A673 (cell line): ENCODE results near the gene IRX6. TPM values are rescaled to one million over a fixed set of nuclear protein-coding genes. Genes with fewer than 3 reads are reported as not detected.

Experiments used
- BruUV-seq: library from RNA; stranded (reverse); fragments of 400-500 nt; replicated peaks from 2 replicates; lab custom pipeline; 2021; lab: Mats Ljungman, UMichigan
- CTCF ChIA-PET: fragments of 300-600 bp; sonication (Branson Sonifier 250); formaldehyde crosslinking; loops from one replicate; lab custom pipeline; 2022; ENCODE audit warnings: antibody characterized with exemption; lab: Charles Lee
- POLR2A ChIA-PET: fragments of 300-600 bp; sonication (Branson Sonifier 250); formaldehyde crosslinking; loops from one replicate; lab custom pipeline; 2022; ENCODE audit warnings: antibody characterized with exemption; ENCODE audit not compliant: low non-redundant PET; lab: Charles Lee
- DNase-seq: peaks from one replicate; pipeline ENCODE4 v3.0.0-alpha.2; 2015; ENCODE audit warnings: low spot score
- H3K27ac ChIP-seq: fragments of 200-600 bp; sonication (generic); 2 replicates; pipeline ENCODE4 v1.5.1; 2016; ENCODE audit warnings: mixed run types, low read depth, mild to moderate bottlenecking, mixed read lengths, antibody characterized with exemption, low read length; ENCODE audit not compliant: poor library complexity, severe bottlenecking
- H3K27me3 ChIP-seq: fragments of 200-600 bp; sonication (generic); replicated peaks from 2 replicates; pipeline ENCODE4 v1.6.1; 2017; ENCODE audit warnings: mixed run types, low read depth, mild to moderate bottlenecking, mixed read lengths, antibody characterized with exemption, low read length; ENCODE audit not compliant: insufficient read depth, poor library complexity
- H3K36me3 ChIP-seq: fragments of 200-600 bp; sonication (generic); 2 replicates; pipeline ENCODE4 v1.6.1; 2016; ENCODE audit warnings: mixed run types, mild to moderate bottlenecking, mixed read lengths, antibody characterized with exemption, low read length; ENCODE audit not compliant: insufficient read depth, poor library complexity, severe bottlenecking
- H3K4me1 ChIP-seq: fragments of 200-600 bp; sonication (generic); 2 replicates; pipeline ENCODE4 v1.6.1; 2017; ENCODE audit warnings: mixed run types, mild to moderate bottlenecking, mixed read lengths, antibody characterized with exemption, low read length; ENCODE audit not compliant: insufficient read depth, poor library complexity, severe bottlenecking
- H3K4me3 ChIP-seq: fragments of 200-600 bp; sonication (generic); 2 replicates; pipeline ENCODE4 v1.5.1; 2016; ENCODE audit warnings: low read depth, mixed run types, mild to moderate bottlenecking, mixed read lengths, low read length; ENCODE audit not compliant: poor library complexity, severe bottlenecking
- H3K9me3 ChIP-seq: fragments of 200-600 bp; sonication (generic); 2 replicates; pipeline ENCODE4 v1.6.1; 2016; ENCODE audit warnings: mixed run types, low read depth, mild to moderate bottlenecking, mixed read lengths, antibody characterized with exemption, low read length; ENCODE audit not compliant: poor library complexity, severe bottlenecking
- CTCF ChIP-seq: fragments of 300-800, 200-600 bp; sonication (generic); conservative IDR thresholded peaks from 2 replicates; pipeline ENCODE4 v1.5.1; 2017; ENCODE audit warnings: low read depth, mild to moderate bottlenecking, antibody characterized with exemption, low read length, moderate library complexity, mixed read lengths
- EZH2 ChIP-seq: fragments of 200-600 bp; sonication (generic); IDR thresholded peaks from 2 replicates; pipeline ENCODE4 v1.6.1; 2017; ENCODE audit warnings: borderline replicate concordance, low read depth, mild to moderate bottlenecking, mixed read lengths, antibody characterized with exemption, low read length; ENCODE audit not compliant: poor library complexity, severe bottlenecking
- intact Hi-C: fragments of 100-400 bp; cut with micrococcal nuclease; formaldehyde crosslinking; loops from one replicate; pipeline ENCODE4 v1.10.0; 2022; ENCODE audit not compliant: unreplicated experiment
- total RNA-seq: library from RNA; stranded (reverse); gene quantifications from 2 replicates; pipeline ENCODE4 v1.2.3, GENCODE V29; 2021

The IRX6 gene
- total RNA-seq, 1 experiment from 2014 or later = not detected

GRCh38 chr16:55291847-55292246 lies 32.2 kb upstream of the IRX6 start:
- ChIA-PET POLR2A (no interaction called here), CTCF (no interaction called here)
- Histone ChIP-seq H3K36me3 (no peaks in the 10 kb centered on the region), H3K27ac (no peak overlapping the region), H3K4me3 (no peak overlapping the region), H3K27me3 (no peaks in the 10 kb centered on the region), H3K4me1 (no peaks in the 10 kb centered on the region), H3K9me3 (peaks cover 3% of the 10 kb centered on the region)
- no peak for TF ChIP-seq EZH2
- no peak for TF ChIP-seq CTCF
- no peak for DNase-seq
- BruUV-seq = no TSS peak
- intact Hi-C loops = no loop called here

- TF ChIP-seq CTCF (no peak), EZH2 (no peak)
- H3K4me1 ChIP-seq = no peaks in the 10 kb centered on the region
- ChIA-PET CTCF (no interaction called here), POLR2A (no interaction called here)
- H3K27me3 ChIP-seq = no peaks in the 10 kb centered on the region
- no peak for DNase-seq
- BruUV-seq = no TSS peak
- no peaks in the 10 kb centered on the region for H3K36me3 ChIP-seq
- H3K9me3 ChIP-seq = peaks cover 3% of the 10 kb centered on the region
- H3K27ac ChIP-seq = no peak overlapping the region
- intact Hi-C loops = no loop called here
- H3K4me3 ChIP-seq = no peak overlapping the region
Observed at GRCh38 chr16:55292491-55292890, 31.5 kb upstream of the IRX6 start.

- Histone ChIP-seq H3K9me3 (no peaks in the 10 kb centered on the region), H3K27me3 (no peaks in the 10 kb centered on the region), H3K27ac (no peak overlapping the region), H3K4me3 (no peak overlapping the region), H3K4me1 (no peaks in the 10 kb centered on the region), H3K36me3 (no peaks in the 10 kb centered on the region)
- TF ChIP-seq EZH2 (no peak), CTCF (peak; percentile 16; the same call in 1 of the 2 replicates)
- DNase-seq = peak; percentile 4
- intact Hi-C loops = no loop called here
- ChIA-PET CTCF (no interaction called here), POLR2A (no interaction called here)
- no TSS peak for BruUV-seq
Observed at GRCh38 chr16:55294129-55294528, 29.9 kb upstream of the IRX6 start.
